ENCODE data around the gene S100A10. TPM values are rescaled to one million over a fixed set of nuclear protein-coding genes. Genes with fewer than 3 reads are reported as not detected.

The S100A10 gene
- total RNA-seq, 4 donors from 2014 or later = 152 to 404 (median 235) TPM

DNA sequence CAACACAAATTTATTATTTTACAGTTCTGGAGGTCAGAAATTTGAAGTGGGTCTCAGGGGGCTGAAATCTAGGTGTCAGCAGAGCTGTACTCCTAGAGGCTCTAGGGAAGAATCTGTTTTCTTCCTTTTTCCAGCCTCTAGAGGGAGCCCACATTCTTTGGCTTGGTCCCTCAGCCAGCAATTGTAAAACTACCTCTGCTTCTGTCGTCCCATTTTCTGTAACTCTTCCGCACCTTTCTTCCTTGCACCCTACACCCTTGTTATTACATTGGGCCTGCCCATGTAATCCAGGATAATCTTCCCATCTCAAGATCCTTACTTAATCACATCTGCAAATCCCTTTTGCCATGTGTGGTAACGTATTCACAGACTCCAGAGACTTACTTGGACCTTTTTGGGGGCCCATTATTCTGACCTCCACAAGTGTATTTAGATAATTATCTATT, 59.6 kb downstream of the S100A10 start:
- TF ChIP-seq, protein P1, sequence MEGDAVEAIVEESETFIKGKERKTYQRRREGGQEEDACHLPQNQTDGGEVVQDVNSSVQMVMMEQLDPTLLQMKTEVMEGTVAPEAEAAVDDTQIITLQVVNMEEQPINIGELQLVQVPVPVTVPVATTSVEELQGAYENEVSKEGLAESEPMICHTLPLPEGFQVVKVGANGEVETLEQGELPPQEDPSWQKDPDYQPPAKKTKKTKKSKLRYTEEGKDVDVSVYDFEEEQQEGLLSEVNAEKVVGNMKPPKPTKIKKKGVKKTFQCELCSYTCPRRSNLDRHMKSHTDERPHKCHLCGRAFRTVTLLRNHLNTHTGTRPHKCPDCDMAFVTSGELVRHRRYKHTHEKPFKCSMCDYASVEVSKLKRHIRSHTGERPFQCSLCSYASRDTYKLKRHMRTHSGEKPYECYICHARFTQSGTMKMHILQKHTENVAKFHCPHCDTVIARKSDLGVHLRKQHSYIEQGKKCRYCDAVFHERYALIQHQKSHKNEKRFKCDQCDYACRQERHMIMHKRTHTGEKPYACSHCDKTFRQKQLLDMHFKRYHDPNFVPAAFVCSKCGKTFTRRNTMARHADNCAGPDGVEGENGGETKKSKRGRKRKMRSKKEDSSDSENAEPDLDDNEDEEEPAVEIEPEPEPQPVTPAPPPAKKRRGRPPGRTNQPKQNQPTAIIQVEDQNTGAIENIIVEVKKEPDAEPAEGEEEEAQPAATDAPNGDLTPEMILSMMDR (IDR thresholded peaks at IDR 0.05; ENCODE audit: low read depth) = no peak

Other genes with a start within 250 kb of the S100A10 start
- gene MRPL9, start 230.4 kb downstream of the S100A10 start, total RNA-seq = 10 to 100 TPM; 52.7 to 75.7 (median 57.8) TPM
- 10 to 100 TPM in 2 of 4 donors, 1 to 10 TPM in 2; 5.9 to 10.5 (median 8.3) TPM for gene TDRKH, start 203.4 kb downstream of the S100A10 start, total RNA-seq
- not detected for gene LINGO4, start 188.4 kb downstream of the S100A10 start, total RNA-seq
- gene RORC, start 162.1 kb downstream of the S100A10 start, total RNA-seq = 1 to 10 TPM in 3 of 4 donors, under 1 TPM in 1; 0.98 to 6.4 (median 2.9) TPM
- under 1 TPM in 1 of 4 donors, not detected in 3; 0.68 TPM for gene C2CD4D, start 154.0 kb downstream of the S100A10 start, total RNA-seq
- gene THEM5, start 140.1 kb downstream of the S100A10 start, total RNA-seq = not detected
- 10 to 100 TPM; 20.7 to 34.2 (median 26.5) TPM for gene THEM4, start 84.3 kb downstream of the S100A10 start, total RNA-seq
- 100 to 1,000 TPM; 116 to 496 (median 319) TPM for gene S100A11, start 43.1 kb upstream of the S100A10 start, total RNA-seq
- gene TCHHL1, start 95.2 kb upstream of the S100A10 start, total RNA-seq = not detected
- gene TCHH, start 121.6 kb upstream of the S100A10 start, total RNA-seq = 1 to 10 TPM in 3 of 4 donors, under 1 TPM in 1; 0.82 to 3.4 (median 2.4) TPM
- under 1 TPM in 2 of 4 donors, not detected in 2; 0.16 to 0.22 TPM for gene RPTN, start 165.4 kb upstream of the S100A10 start, total RNA-seq
- not detected for gene HRNR, start 230.3 kb upstream of the S100A10 start, total RNA-seq

Data from subcutaneous adipose tissue (tissue), 4 donors.